Measurements from ENCODE around the gene PDGFD.

Gene PDGFD

GRCh38 chr11:103920449-103920848 lies 243.5 kb downstream of the PDGFD start:
- no peak for DNase-seq (ENCODE audit: low read depth in 2 of 2)

- DNase-seq (ENCODE audit: low read depth in 2 of 2), result no peak
Measured at GRCh38 chr11:103910721-103911120, 253.2 kb downstream of the PDGFD start.

- DNase-seq (ENCODE audit: low read depth in 2 of 2), result no peak
Measured at GRCh38 chr11:103907548-103908455, 256.1 kb downstream of the PDGFD start.

- no peak for DNase-seq (ENCODE audit: low read depth in 2 of 2)
Measured at GRCh38 chr11:103907136-103907535, 256.8 kb downstream of the PDGFD start.

GRCh38 chr11:103906291-103906867 lies 257.6 kb downstream of the PDGFD start:
- no peak for DNase-seq (ENCODE audit: low read depth in 2 of 2)

- DNase-seq (ENCODE audit: low read depth in 2 of 2), result no peak
Measured at GRCh38 chr11:103904324-103904667, 259.7 kb downstream of the PDGFD start.

- no peak for DNase-seq (ENCODE audit: low read depth in 2 of 2)
Measured at GRCh38 chr11:103903621-103904323, 260.2 kb downstream of the PDGFD start.

GRCh38 chr11:103902994-103903393 lies 261.0 kb downstream of the PDGFD start:
- no peak for DNase-seq (ENCODE audit: low read depth in 2 of 2)

- no peak for DNase-seq (ENCODE audit: low read depth in 2 of 2)
Measured at GRCh38 chr11:103901656-103902055, 262.3 kb downstream of the PDGFD start.

GRCh38 chr11:103898577-103899336 lies 265.2 kb downstream of the PDGFD start:
- DNase-seq (ENCODE audit: low read depth in 2 of 2), result no peak

GRCh38 chr11:103898065-103898464 lies 265.9 kb downstream of the PDGFD start:
- no peak for DNase-seq (ENCODE audit: low read depth in 2 of 2)

GRCh38 chr11:103897160-103897936 lies 266.6 kb downstream of the PDGFD start:
- DNase-seq (ENCODE audit: low read depth in 2 of 2), result no peak

GRCh38 chr11:103895106-103895505 lies 268.8 kb downstream of the PDGFD start:
- DNase-seq (ENCODE audit: low read depth in 2 of 2), result no peak

GRCh38 chr11:103894673-103895072 lies 269.3 kb downstream of the PDGFD start:
- DNase-seq (ENCODE audit: low read depth in 2 of 2), result no peak

GRCh38 chr11:103894034-103894433 lies 269.9 kb downstream of the PDGFD start:
- no peak for DNase-seq (ENCODE audit: low read depth in 2 of 2)

GRCh38 chr11:103893371-103893770 lies 270.6 kb downstream of the PDGFD start:
- DNase-seq (ENCODE audit: low read depth in 2 of 2), result no peak

GRCh38 chr11:103892603-103893002 lies 271.3 kb downstream of the PDGFD start:
- DNase-seq (ENCODE audit: low read depth in 2 of 2), result no peak

- DNase-seq (ENCODE audit: low read depth in 2 of 2), result no peak
Measured at GRCh38 chr11:103890654-103891053, 273.3 kb downstream of the PDGFD start.

GRCh38 chr11:103889679-103890078 lies 274.3 kb downstream of the PDGFD start:
- no peak for DNase-seq (ENCODE audit: low read depth in 2 of 2)

- DNase-seq (ENCODE audit: low read depth in 2 of 2), result no peak
Measured at GRCh38 chr11:103888541-103888951, 275.4 kb downstream of the PDGFD start.

- DNase-seq (ENCODE audit: low read depth in 2 of 2), result no peak
Measured at GRCh38 chr11:103887001-103887658, 276.8 kb downstream of the PDGFD start.
